IPS-11a (cell line): ENCODE results near the gene M1AP.

Experiments
- H3K4me3 ChIP-seq: one replicate; pipeline ENCODE4 v1.5.1; 2013; ENCODE audit warnings: low read depth, low read length, control low read depth

M1AP gene, protein sequence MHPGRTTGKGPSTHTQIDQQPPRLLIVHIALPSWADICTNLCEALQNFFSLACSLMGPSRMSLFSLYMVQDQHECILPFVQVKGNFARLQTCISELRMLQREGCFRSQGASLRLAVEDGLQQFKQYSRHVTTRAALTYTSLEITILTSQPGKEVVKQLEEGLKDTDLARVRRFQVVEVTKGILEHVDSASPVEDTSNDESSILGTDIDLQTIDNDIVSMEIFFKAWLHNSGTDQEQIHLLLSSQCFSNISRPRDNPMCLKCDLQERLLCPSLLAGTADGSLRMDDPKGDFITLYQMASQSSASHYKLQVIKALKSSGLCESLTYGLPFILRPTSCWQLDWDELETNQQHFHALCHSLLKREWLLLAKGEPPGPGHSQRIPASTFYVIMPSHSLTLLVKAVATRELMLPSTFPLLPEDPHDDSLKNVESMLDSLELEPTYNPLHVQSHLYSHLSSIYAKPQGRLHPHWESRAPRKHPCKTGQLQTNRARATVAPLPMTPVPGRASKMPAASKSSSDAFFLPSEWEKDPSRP

DNA sequence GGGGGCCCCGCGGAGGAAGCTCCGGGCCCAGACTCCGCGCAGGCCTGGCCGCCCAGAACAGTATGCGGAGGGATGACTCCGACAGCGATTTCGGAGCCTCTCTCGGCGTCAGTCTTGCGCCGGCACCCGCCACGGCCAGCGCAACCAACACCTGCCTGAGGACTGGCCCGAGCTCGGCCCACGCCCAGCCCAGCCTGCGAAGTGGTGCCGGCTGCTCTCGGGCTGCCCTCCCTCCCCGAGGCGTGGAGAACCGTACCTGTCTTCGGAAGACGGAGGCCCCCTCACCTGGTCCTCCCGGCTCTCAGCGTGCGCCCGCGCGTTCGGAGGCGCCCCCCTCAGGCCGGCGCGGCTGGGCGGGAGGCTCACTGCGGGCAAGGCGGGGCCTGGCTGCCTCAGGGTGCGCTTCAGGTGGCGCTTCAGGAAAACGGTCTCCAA is at the start of gene M1AP:
M1AP (minus strand) TSS at position 322 of the 435 bp plus-strand sequence. CDS start 8,055 bp downstream, outside the sequence.
- H3K4me3 ChIP-seq = peak within 1 kb of the TSS; percentile 28

DNA sequence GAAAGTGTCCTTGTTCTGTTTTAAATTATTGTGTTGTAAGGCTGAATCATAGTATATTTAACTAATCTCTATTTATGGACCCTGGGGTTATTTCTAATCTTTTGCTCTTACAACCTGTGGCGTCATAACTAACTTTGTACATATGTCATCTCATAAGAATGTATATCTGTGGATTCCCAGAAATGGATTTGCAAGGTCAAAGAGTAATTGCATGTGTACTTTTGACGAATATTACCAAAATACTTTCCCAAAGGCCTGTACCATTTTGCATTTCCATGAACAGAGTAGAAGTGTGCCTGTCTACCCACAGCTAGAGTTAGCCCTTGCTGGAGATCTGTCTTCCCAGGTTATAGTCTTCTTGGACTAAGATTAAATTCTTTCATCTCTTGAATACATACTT is 48.7 kb upstream of the M1AP start:
- no peak overlapping the region for H3K4me3 ChIP-seq

DNA sequence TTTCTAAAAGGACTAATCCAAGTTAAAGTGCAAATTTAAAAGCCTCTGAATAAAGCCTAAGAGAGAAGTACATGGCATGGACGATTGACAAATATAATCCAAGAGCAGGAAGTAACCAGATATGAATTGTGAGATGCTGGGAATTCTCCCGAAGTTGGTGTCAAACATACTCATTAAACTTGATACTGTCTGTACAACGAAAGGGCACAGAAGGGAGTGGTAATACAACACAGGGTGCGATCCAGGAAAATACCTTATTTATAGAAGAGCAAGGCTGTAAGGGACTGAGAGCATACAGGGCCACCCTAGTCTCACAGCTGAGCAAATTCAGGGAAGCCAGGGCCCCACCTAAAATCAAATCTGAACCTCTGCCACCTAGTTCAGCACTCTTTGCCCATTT is 47.5 kb upstream of the M1AP start:
- H3K4me3 ChIP-seq = no peak overlapping the region

DNA sequence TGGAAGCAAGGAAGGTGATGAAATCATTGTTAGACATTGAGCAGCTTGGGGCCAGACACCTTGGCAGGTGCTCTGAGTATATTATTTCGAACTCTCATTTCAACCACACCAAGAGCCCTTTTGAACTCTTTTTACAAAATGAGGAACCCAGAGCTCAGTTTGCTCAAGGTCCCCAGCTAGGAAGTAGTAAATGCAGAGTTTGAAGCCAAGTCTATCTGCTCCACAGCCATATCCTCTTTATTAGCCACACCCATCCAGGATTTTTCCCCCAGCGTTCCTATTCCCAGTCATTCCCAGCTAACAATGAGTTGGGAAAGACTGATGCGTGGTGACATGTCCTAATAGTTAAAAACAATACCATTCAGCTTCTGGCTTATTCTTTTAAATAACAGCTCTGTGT is 46.2 kb upstream of the M1AP start:
- H3K4me3 ChIP-seq = no peak overlapping the region

DNA sequence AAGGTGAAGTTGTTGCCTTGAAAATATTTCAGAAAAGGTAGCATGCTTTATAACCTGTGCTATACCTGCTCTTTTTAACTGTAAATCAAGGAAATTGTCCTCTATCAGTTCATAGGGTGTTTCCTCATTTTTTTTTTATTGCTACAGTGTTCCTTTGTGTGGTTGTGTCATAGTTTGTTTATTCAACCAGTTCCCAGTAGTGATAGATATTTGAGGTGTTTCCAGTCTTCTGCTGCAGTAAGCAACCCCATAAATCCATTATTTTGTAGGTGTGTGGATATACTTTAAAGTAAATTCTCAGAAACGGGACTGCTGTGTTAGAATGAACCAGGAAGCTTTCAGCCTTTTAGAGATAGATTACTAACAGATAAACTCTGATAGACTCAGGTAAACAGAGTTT is 45.5 kb upstream of the M1AP start:
- H3K4me3 ChIP-seq = no peak overlapping the region

DNA sequence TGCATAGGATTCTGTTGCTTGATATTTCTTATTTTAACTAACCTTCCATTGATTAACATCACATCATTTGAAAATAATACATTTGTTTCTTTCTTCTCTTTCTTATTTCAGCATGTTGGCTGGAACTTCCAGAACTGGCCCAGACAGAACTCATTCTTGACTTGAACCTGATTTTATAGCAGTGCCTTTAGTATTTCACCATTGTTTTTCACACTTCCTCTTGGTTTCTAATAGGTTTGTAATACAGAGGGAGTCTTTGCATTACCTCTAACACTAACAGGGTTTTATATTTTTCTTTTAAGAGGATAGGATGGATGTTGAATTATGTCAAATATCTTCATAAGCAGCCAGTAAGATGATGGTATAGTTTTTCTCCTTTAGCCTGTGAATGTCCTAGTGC is 45.1 kb upstream of the M1AP start:
- no peak overlapping the region for H3K4me3 ChIP-seq

DNA sequence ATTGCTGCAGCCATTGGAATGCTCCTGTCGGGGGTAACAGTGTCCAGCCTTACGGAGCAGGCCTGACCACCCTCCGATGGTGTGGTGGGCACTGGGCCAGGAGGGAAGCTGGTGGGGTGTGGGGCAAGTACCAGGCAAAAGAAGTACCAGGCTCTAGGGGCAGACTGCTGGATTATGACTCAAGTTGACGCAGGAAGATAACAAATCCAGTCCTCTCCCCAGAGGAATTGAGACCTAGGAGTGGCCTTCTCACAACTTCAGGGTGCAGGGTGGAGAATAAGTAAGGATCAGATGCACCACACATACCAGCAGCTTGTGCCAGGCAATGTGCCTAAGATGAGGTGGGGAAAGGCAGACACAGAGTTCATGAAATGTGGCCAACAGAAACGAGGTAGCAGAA is 43.8 kb upstream of the M1AP start:
- no peak overlapping the region for H3K4me3 ChIP-seq

DNA sequence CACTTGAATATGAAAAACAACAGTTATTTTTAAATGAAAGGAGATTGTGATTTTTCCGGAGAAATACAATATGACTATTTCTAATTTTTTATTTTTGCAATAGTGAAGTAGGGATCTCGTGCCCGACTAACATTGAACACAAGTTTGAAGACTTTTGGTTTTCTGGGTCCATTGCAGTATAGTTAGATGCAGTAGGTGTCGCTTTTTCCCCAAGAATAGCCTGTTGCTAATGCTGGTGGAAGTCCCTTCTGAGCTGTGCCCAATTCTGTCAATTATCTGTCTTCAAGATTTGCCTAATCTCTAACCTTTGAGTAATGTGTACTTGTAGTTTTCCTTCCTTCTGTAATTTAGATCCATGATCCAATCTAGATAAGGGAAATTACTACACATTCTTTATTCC is 42.4 kb upstream of the M1AP start:
- H3K4me3 ChIP-seq = no peak overlapping the region

DNA sequence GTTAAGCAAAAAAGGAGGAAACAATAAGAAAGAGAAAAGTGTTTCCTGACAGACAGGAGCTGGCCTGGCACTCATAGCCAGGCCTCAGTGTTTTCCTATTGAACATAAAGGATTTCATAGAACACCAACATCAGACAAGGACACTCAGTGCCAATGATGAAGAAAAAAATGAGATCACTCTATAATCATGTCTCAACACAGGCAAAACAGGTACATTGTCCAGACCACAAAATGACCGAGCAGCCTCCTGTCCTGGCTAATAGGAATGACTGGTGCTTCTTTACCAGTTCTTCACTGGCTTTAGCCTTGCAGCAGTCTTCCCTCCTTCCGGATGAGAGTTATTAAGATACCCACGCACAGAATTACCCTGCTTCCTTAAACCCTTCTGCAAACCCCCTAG is 41.5 kb upstream of the M1AP start:
- H3K4me3 ChIP-seq = no peak overlapping the region

DNA sequence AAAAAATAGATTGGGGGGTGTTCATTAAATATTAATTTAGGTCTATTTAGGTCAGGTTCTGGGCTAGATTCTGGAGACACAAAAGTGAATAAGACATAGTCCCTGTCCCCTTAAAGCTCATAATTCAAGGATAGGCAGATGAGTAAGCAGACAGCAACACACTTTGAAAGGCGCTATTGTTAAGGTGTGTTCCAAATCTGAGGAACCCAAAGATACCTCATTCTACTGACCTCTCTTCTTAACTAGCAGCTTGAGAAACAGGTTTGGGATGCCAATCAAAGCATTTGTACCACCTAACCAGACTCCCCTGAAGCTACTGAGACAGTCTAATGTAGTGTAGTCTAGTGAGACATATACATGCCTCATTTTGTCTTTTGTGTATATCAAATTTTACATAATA is 40.8 kb upstream of the M1AP start:
- H3K4me3 ChIP-seq = no peak overlapping the region

DNA sequence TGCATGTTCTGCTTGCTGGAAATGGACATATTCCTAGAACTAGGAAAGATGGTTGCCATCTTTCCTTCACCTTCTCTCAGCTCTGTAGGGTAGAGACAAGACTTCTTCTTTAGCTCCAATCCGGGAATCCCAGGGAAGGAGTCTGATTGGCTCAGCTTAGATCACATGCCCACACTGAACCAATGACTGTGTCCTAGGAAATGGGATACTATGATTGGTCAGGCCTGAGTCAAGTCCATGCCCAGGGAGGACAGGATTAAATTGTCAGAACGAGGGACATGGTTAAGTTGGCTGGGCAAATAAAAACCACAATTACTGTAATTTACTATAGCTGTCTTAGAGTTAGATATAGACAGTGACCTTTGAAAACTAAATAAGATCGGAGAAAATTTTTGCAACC is 37.3 kb upstream of the M1AP start:
- no peak overlapping the region for H3K4me3 ChIP-seq

DNA sequence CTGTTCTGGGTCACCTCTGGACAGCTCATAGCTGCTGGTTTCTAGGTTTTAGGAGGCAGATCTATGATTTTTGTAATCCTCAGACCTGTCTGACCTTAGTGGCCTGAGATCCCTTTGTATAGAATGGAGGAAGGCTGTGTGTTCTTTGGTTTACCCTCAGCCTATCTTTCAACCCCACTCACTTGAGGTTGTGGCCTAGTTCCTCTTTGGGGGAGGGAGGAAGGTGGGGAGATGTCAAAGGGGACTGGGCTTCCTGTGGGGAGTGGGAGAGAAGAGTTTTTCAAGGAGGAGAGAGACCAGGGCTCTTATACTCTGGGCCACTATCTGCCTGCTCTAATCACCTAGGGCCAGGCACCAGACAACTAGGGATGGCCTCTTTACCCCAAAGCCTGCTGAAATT is 34.4 kb upstream of the M1AP start:
- H3K4me3 ChIP-seq = no peak overlapping the region

DNA sequence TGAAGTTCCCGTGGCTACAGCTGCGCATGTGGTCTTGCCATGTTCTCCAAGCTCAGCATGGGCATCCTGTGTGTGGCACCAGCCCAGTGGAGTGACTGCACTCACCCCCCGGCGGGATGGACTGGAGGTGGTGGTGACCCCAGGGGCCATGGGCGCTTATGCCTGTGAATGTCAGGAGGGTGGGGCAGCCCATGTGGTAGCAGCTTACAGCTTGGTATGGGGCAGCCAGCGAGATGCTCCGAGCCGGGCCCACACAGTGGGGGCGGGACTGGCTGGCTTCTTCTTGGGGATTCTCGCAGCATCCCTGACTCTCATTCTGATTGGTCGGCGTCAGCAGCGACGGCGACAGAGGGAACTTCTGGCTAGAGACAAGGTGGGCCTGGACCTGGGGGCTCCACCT is 31.5 kb upstream of the M1AP start:
- H3K4me3 ChIP-seq = no peak overlapping the region

DNA sequence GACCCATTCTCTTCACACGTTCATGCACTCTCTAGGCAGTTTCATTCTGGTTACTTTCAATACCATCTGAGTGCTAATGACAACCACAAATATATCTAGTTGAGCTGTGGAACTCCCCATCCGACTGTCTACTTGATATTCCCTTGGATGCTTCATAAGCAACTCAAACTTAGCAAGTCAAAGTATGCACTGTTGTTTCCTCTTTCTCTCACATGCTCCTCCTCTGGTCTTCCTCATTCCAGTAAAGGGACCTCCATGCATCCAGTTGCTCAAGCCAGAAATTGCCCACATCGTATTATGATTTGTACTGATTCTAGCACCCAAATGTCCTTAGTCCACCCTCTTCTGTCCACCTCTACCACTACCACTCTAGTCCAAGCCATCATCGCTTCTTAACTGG is 28.2 kb upstream of the M1AP start:
- no peak overlapping the region for H3K4me3 ChIP-seq

DNA sequence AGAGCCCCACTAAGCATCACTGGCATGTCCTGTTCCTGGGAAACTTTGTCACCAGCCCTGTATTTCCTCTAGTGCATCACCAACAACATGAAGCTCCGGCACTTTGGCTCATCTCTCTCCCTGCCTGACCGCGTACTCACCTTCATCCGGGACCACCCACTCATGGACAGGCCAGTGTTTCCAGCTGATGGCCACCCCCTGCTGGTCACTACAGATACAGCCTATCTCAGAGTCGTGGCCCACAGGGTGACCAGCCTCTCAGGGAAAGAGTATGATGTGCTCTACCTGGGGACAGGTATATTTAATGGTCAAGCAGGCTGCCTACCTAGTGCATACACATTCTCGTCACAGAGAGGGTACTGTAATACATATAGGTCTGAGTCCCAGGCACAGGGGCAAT is 27.0 kb upstream of the M1AP start:
- no peak overlapping the region for H3K4me3 ChIP-seq

DNA sequence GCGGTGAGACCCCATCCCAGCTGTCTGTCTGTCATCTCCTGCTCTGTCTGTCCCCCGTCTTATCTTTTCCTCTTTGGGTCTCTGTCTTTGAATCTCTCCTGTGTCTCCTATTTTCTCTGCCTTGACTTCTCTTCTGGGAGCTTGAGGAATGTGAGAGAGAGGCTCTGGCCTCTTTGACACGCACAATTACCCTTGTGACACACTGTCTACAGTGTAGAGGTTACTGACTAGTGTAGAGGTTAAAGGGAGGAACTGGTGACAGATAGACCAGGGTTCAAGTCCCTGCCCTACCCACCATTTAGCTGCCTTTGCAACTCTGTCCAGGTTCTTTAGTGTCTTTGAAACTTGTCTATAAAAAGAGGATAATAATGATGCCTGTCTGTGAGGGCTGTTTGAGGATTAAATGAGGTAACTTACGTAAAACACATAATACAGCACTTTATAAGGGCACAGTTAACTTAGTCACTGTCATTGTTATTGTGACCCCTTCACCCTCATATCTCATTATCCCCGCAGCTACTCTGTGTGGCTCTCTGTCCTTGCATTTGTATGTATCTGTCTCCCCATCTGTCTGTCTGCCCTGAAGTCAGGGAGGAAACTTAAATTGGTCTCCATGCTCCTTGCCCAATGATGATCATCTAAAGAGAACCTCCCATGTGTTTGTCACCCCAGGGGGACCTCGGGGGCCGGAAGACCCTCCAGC is 25.8 kb upstream of the M1AP start:
- no peak overlapping the region for H3K4me3 ChIP-seq

DNA sequence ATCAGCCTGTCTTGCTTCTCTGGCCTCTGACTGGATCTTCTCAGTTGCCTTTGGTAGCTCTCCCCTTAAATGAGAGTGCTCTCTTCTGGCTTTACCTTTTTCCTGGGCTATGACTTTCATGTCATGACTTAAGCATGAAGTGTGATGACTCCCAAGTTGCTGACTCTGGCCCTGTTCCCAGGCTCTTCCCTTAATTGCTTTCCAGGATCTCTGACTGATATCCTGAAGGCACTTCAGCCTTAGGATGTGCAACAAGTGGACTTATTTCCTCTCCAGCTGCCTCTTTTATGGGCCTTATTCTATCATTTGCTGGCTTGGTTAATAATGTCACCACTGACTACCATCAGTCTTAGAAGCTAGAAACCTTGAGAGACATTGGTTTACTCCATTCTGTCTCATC is 23.3 kb upstream of the M1AP start:
- no peak overlapping the region for H3K4me3 ChIP-seq

DNA sequence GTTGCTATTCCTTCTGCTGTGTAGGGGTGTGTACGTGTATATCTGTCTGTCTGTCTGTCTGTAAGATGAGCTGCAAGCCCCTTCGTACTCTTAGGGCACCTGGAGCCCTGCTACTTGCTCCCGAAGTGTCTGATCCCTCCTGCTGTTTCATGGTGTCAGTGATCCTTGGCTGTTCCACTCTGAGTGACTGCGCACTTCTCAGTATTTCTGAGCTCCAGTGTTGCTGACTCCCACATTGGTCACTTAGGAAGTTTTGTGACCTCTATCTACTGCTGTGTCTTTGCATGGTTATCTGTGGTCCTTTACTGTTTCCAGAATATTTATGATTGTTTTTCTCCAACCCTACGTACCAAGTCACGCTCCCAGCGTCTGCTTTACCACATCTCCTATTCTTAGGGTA is 22.1 kb upstream of the M1AP start:
- H3K4me3 ChIP-seq = no peak overlapping the region

DNA sequence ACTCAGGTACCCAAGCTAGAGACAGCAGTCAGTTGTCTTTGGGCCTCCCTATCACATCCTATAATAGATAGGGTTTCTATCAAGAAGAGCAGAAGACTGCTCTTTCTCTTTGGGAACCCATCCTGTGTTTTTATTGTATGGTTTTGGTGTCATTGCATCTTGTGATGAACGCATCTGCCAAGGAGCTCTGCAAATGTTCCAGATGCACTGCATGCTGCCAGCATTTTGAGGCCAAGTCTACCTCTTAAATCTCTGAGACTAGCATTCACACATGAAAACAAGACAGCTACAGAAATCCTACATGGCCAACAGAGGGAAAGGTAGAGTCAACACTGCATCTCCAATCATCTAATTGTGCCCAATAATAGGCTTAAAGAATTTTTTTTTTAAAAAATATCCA is 20.0 kb upstream of the M1AP start:
- H3K4me3 ChIP-seq = no peak overlapping the region

DNA sequence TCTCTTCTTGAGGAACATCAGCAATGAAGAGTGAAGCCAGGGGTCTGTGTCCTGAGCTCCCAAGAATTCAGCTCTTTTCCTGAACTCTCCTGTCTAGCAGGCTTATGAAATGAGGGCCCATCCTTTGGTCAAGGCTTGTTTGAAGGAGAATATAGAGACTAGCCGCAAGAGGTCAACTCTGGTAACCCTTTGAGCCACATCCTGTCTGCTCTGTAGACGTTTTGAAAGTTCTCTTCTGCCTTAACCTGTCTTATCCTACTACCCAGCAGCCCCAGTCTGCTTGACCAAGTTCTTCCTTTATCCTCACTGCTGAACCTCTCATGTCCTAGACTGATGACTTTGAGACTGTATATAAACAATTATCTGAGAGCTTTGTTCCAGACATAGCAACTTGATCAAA is 11.3 kb upstream of the M1AP start:
- H3K4me3 ChIP-seq = no peak overlapping the region

DNA sequence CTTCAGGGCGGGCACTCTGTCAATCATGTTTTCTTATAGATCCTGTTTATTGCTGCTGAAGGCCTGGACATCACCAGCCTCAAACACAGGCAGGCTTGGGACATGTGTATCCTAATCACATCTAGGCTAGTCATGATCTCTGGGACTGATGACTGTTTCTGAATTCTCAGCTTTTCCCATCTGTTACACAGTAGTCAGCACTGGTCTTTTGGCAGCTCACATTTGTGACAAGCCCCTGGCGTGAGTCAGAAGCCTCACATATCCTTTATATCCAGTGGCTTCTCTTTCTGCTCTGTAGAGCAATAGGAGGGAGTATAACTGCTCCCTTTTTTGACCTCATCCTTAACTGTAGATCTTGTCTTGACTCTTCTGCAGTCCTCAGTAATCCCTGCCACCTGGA is 10.4 kb upstream of the M1AP start:
- H3K4me3 ChIP-seq = no peak overlapping the region

DNA sequence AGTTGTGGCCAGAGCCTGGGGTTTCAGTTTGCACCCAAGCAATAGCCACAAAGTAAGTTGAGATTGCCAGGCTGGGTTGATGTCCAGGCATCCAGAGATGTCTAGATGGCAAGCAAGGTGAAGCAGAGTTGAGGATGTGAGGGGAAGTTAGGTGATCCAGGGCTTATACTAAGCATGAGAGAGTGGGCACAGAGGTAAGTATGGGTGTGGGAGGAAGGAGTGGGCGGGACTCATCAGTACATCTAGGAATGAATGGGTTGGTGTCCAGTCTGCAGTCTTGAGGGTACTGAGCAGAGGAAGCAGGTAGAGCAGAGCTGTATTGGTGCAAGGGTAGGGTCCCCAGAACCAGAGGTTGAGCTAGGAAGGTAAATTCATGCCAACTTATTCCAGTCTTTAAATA is 7.4 kb upstream of the M1AP start:
- no peak overlapping the region for H3K4me3 ChIP-seq
